Myocyte (in vitro differentiated cells): ENCODE results near the gene TAF7. TPM values are rescaled to one million over a fixed set of nuclear protein-coding genes. Genes with fewer than 3 reads are reported as not detected.
"Not testable (repeated sequence)": the region's sequence is repeated elsewhere in the genome, so short reads cannot be mapped to it uniquely, and the experiment has no call there.

ENCODE experiments used
- DNase-seq: peaks from one replicate; pipeline ENCODE4 v3.0.0-alpha.2; 2012; ENCODE audit warnings: low read depth
- total RNA-seq: library from RNA; depleted of rRNA; stranded (reverse); fragments of >200 nt; gene quantifications from 2 replicates; pipeline ENCODE4 v1.2.3, GENCODE V29; 2014

Gene TAF7
- total RNA-seq, 1 donor from 2014 or later = 116 TPM

DNA sequence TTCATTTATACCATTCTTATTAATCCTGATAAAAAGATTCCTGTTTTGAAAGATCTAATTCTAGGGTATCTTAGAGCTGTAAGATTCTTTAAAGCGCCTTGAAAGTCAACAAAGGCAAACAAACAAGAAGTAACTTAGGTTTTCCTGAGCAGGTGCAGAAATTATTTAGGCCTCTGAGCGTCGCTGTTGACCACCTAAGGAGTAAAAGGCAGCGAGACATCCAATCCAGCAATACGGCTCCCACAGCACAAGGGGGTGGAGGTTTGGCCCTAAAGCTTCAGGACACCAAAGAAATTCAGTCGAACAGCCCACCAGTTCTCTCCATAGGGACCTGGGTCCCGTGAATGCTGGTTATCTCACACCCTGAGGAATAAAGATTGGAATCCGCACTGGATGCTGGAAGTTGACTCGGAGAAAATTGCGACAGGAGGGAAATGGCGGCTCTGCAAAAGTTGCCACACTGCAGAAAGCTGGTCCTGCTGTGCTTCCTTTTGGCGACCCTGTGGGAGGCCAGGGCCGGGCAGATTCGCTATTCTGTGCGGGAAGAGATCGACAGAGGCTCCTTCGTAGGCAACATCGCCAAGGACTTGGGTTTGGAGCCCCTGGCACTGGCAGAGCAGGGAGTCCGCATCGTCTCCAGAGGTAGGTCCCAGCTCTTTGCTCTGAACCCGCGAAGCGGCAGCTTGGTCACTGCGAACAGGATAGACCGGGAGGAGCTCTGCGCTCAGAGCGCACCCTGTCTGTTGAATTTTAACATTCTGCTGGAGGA, 18.1 kb upstream of the TAF7 start, which contains the start of gene PCDHGA2:
Gene PCDHGA2, plus strand, starts transcription at position 223 of the 769 bp plus-strand sequence.
- no peak for DNase-seq

DNA sequence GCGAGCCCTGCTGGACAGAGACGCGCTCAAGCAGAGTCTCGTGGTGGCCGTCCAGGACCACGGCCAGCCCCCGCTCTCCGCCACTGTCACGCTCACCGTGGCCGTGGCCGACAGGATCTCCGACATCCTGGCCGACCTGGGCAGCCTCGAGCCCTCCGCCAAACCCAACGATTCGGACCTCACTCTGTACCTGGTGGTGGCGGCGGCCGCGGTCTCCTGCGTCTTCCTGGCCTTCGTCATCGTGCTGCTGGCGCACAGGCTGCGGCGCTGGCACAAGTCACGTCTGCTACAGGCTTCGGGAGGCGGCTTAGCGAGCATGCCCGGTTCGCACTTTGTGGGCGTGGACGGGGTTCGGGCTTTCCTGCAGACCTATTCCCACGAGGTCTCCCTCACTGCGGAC, 12.0 kb upstream of the TAF7 start:
- DNase-seq = not testable (repeated sequence)

DNA sequence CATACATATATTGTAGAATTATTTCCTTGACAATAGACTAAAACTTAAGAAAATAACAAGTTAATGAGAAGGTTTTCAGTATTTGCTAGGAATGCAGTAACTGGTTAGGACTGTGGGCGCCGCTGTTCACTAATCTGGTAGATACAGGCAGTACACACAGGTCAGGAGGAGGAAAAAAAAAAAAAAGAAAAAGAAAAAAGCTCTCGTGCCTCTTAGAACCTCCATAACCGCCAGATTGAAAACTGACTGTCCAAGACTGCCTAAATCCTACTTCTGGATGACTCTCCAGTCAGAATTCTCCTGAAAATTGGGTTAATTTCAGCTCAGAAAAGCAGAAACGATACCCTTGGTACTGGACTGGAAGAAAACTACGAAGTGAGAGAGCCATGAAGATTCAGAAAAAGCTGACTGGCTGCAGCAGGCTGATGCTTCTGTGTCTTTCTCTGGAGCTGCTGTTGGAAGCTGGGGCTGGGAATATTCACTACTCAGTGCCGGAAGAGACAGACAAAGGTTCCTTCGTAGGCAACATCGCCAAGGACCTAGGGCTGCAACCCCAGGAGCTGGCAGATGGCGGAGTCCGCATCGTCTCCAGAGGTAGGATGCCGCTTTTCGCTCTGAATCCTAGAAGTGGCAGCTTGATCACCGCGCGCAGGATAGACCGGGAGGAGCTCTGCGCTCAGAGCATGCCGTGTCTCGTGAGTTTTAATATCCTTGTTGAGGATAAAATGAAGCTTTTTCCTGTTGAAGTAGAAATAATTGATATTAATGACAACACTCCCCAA, 9.9 kb upstream of the TAF7 start, which contains the start of gene PCDHGA1:
Gene PCDHGA1, plus strand, starts transcription at position 216 of the 782 bp plus-strand sequence.
- DNase-seq = peak; percentile 70

DNA sequence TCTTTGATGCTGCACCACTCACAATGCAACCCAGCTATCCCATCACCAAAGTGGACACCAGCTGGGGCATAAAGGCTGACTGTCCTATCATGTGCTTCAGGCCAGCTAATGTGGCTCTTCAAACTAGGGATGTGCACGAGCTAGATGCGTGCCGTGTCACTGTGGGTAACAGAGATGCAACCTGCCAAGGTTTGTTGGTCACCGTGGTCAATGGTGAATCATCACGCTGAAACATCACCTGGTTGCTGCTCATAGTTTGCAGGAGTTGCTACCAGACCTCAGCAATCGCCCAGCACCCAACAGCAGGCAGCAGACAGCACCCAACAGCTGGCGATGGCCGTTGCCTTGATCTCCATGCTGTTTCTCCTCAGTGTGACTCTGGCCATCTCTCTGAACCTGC, 7.6 kb upstream of the TAF7 start:
- DNase-seq = no peak

DNA sequence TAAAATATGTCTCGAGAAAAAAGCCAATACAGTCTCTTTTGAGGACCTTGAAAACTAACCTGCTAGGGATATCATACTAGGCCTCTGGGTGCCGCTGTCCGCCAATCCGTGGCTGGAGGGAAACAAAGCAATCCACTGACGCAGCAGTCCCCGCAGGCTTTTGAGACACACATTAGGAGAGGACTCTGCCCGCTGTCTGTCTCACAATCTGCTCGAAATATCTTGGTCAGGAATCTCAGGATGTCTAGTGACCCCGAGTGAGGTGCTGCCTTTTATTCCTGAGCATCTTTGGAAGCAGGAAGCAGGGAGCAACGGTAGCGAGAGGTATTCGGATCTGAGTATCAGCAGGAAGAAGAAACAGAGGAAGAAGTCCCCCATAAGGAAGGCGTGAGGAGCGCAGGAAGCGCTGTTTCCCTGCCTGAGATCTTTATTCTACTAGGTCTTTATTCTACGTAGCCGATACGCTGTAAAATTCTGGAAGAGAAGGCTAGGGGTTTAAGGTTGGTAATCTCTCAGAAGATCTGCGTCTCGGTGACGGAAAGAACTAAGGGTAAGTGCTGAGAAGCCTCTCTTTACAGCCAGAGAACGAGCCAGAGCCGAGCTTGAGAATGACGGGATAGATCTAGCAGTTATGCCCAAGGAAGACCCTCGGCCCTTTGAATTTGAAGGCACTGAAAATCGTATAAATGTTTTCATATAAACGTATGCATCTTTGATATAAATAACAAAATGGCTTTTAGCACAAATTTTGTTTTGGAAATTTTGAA, 5.7 kb upstream of the TAF7 start:
- DNase-seq = peak; percentile 56

DNA sequence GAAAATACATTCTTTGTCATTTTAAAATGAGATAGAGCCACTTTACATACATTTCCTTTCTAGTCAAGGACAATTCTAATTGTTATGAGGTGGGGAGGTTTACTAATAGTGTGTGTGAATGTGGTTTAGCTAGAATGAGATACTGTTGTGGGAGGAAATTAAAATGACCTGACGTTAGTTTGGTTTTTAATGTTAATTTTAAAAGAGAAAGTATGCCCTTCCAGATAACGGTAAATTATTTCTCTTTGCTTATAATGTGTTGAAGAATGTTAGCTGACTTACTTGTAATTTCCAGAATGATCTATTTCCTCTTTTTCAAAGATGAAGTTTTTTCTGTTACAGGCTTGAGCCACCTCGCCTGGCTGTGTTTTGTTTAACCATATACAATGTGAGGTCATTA, 1.7 kb upstream of the TAF7 start:
- no peak for DNase-seq

DNA sequence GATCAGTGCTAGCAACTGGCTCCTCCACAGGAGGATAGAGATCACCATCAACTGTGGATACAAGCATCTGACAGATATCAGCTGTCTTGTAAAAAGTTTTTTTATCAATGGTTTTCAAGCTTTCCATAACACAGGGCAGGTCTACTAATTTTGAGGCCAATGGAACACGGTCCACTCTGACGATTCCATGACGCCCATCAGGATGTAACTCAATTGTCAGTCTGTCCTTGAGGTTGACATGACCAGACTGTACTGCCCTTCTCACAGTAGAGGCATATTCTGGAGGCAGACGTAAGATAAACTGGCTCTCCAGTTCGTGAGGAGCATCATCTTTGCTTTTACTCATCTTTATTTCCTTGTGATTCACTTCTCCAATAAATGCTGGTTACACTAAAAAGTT, 885 bp downstream of the TAF7 start:
- no peak for DNase-seq

DNA sequence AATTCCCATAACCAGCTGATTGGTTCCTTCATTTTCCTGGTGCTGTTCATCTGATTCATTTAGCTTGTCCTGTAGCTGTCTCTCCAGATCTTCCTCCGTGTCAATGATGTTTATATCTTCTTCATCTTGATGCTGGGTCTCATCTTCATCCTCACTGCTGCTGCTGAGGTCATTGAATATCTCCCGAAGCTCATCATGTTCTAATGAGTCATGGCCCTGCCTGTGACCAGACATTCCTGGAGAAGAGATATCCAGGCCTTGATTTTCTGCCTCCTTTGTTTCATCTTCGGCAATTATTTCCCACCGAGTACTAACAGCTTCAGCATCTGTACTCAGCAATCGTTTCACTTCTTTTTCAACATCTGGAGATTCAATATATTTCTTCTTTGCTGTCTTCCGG, 1.4 kb downstream of the TAF7 start:
- DNase-seq = no peak

DNA sequence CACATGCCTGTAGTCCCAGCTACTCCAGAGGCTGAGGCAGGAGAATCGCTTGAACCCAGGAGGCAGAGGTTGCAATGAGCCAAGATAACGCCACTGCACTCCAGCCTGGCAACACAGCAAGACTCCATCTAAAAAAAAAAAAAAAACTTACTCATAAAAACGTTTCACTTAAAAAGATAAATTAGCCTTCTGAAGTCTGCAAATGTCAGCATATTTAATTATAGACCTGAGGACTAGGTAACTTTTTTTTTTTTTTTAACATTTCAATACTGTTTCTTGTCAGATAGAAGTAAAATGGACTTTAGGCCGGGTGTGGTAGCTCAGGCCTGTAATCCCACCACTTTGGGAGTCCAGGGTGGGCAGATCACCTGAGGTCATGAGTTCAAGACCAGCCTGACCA, 3.6 kb downstream of the TAF7 start:
- not testable (repeated sequence) for DNase-seq

DNA sequence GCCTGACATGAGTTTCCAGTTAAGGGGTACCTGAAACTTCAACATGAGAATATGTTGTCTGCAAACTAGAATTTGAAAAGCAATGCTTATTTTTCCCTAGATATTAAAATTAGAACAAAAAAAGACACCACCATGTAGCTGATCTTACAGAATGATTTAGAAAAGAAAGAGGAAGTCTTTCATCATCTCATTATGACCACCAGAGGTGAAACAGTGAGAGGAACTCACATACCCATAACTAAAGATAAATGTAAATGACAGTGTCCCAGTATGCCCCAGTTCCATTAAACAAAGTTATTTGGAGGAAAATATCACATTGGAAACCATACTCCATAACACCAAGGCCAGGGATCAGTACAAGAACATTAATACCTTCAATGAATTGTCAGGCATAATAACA, 6.9 kb downstream of the TAF7 start:
- no peak for DNase-seq

DNA sequence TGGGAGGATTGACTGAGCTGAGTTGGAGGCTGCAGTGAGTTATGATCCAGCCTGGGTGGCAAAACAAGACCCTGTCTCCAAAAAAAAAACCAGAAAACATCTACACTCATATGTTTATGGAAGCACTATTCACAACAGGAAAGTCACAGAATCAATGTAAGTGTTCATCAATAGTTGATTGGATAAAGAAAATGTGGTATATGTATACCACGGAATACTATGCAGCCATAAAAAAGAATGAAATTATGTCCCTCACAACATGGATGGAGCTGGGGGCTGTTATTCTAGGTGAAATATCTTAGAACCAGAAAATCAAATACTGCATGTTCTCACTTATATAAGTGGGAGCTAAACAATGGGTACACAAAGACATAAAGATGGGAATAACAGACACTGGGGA, 14.0 kb downstream of the TAF7 start:
- DNase-seq = no peak

DNA sequence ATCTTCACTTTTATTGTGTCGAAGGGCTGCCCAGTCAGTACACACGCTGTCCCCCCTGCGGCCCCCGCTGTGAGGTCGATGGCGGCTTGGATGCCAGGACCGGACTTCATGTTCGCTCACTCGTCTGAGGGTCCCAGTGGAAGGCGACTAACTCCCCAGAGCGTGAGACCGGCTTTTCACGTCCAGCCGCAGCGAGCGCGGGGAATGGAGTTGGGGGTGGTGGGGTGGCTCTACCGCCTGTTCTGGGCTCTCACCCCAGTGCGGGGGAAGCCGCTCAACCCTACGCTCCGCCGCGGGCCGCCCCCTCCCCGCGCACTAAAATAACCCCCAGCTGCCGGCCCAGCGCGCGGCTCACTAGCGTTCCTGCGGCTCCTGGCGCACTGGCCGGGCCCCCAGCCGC, 16.8 kb downstream of the TAF7 start, which contains the start of gene SLC25A2:
Gene SLC25A2, minus strand, starts transcription at position 294 of the 400 bp plus-strand sequence. Its CDS starts 184 bp downstream, at position 110.
- no peak for DNase-seq

DNA sequence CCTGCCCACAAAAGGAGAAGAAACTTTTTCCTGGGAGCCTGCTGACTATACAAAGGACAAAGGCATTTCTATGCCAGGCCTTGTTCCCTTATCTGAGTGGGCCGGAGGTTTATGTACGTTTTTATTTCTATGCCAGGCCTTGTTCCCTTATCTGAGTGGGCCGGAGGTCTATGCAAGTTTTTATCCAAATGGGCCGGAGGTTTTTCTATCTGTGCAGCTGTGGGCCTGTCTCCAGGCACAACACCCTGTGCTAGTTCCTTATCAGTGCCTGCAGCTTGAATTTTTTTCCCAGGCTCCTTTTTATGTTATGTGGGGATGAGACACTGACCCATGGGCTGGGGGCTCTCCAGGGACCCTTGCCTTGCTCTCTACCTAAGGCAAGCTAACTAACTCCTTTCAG, 22.2 kb downstream of the TAF7 start:
- no peak for DNase-seq

DNA sequence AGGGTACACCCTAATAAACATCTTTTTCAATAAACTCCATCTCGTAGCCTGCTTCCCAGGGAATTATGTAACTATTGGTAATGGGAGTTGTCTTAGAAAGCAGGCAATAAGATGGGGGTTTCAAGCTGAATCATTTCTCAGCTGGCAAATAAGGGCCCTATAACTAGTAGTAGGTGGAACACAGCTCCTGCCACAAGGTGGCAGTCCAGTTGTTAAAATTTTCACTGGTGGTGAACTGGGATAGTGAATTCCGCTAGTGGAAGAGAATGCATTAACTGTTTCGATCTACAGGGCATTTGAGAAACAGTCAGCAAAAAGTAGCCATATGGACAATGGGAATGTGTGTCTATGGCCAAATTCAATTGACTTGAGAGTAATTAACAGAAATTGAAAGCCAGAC, 47.7 kb downstream of the TAF7 start:
- DNase-seq = no peak

DNA sequence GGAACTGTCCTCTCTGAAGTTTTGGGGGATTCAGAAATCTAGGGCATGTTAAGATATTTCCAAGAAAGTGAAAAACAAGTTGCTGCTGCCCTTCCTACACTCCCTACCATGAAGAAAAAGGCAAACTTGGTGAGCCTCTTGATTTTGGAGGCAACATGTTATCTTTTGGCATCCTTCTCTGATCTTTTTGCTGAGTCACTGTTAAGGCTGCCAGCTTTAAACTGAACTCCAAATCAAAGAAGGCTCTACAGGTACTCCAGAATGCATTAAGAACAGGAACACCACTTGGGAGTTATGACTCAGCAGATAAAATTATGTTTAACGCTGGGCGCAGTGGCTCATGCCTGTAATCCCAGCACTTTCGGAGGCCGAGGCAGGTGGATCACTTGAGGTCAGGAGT, 51.4 kb downstream of the TAF7 start:
- no peak for DNase-seq

Other genes with a start within 250 kb of the TAF7 start
- gene PCDHB2, start 226.2 kb downstream of the TAF7 start, total RNA-seq = 20.3 and 21.5 TPM in 2 replicates
- gene PCDHB3, start 220.3 kb downstream of the TAF7 start, total RNA-seq = 4.2 and 4.7 TPM in 2 replicates
- gene PCDHB4, start 199.0 kb downstream of the TAF7 start, total RNA-seq = 6.6 and 7.1 TPM in 2 replicates
- 0.36 and 1.0 TPM in 2 replicates for gene PCDHB5, start 185.6 kb downstream of the TAF7 start, total RNA-seq
- 1.5 and 2.3 TPM in 2 replicates for gene PCDHB6, start 170.7 kb downstream of the TAF7 start, total RNA-seq
- 5.1 and 6.6 TPM in 2 replicates for gene PCDHB7, start 148.1 kb downstream of the TAF7 start, total RNA-seq
- 9.5 and 10.4 TPM in 2 replicates for gene PCDHB8, start 143.0 kb downstream of the TAF7 start, total RNA-seq
- gene PCDHB16, start 138.4 kb downstream of the TAF7 start, total RNA-seq = 13.5 and 14.7 TPM in 2 replicates
- 6.8 TPM in 2 replicates for gene PCDHB9, start 133.6 kb downstream of the TAF7 start, total RNA-seq
- gene PCDHB10, start 128.4 kb downstream of the TAF7 start, total RNA-seq = 6.7 and 7.4 TPM in 2 replicates
- gene PCDHB11, start 121.2 kb downstream of the TAF7 start, total RNA-seq = 3.9 and 5.3 TPM in 2 replicates
- 5.4 and 7.2 TPM in 2 replicates for gene PCDHB12, start 112.1 kb downstream of the TAF7 start, total RNA-seq
- 5.3 and 6.4 TPM in 2 replicates for gene PCDHB13, start 106.9 kb downstream of the TAF7 start, total RNA-seq
- gene PCDHB14, start 97.4 kb downstream of the TAF7 start, total RNA-seq = 6.2 and 6.9 TPM in 2 replicates
- gene PCDHB15, start 75.4 kb downstream of the TAF7 start, total RNA-seq = 3.1 and 4.6 TPM in 2 replicates
- gene SLC25A2, start 16.7 kb downstream of the TAF7 start, total RNA-seq = 0.43 and 0.62 TPM in 2 replicates
- 5.2 and 5.9 TPM in 2 replicates for gene PCDHGA1, start 9.7 kb upstream of the TAF7 start, total RNA-seq
- 0.94 and 1.1 TPM in 2 replicates for gene PCDHGA2, start 18.0 kb upstream of the TAF7 start, total RNA-seq
- gene PCDHGA3, start 23.0 kb upstream of the TAF7 start, total RNA-seq = 0.48 and 0.57 TPM in 2 replicates
- gene PCDHGB1, start 29.3 kb upstream of the TAF7 start, total RNA-seq = 8.7 and 9.8 TPM in 2 replicates
- gene PCDHGA4, start 34.2 kb upstream of the TAF7 start, total RNA-seq = 2.9 and 3.3 TPM in 2 replicates
- gene PCDHGB2, start 39.2 kb upstream of the TAF7 start, total RNA-seq = 14.0 and 14.5 TPM in 2 replicates
- gene PCDHGA5, start 43.4 kb upstream of the TAF7 start, total RNA-seq = 1.7 and 2.2 TPM in 2 replicates
- gene PCDHGB3, start 49.5 kb upstream of the TAF7 start, total RNA-seq = 1.8 TPM in 2 replicates
- 0.88 and 1.8 TPM in 2 replicates for gene PCDHGA6, start 53.1 kb upstream of the TAF7 start, total RNA-seq
- gene PCDHGA7, start 62.0 kb upstream of the TAF7 start, total RNA-seq = 1.1 and 2.3 TPM in 2 replicates
- gene PCDHGB4, start 66.9 kb upstream of the TAF7 start, total RNA-seq = 1.1 and 2.2 TPM in 2 replicates
- gene PCDHGA8, start 71.8 kb upstream of the TAF7 start, total RNA-seq = 1.6 and 2.2 TPM in 2 replicates
- 0.47 and 1.4 TPM in 2 replicates for gene PCDHGB5, start 77.2 kb upstream of the TAF7 start, total RNA-seq
- gene PCDHGA9, start 82.0 kb upstream of the TAF7 start, total RNA-seq = 0.88 and 1.7 TPM in 2 replicates
- gene PCDHGB6, start 87.2 kb upstream of the TAF7 start, total RNA-seq = 0.78 and 0.96 TPM in 2 replicates
- 32.1 and 35.7 TPM in 2 replicates for gene PCDHGA10, start 92.2 kb upstream of the TAF7 start, total RNA-seq
- gene PCDHGB7, start 96.9 kb upstream of the TAF7 start, total RNA-seq = 1.4 and 3.4 TPM in 2 replicates
- 2.0 and 2.1 TPM in 2 replicates for gene PCDHGA11, start 100.3 kb upstream of the TAF7 start, total RNA-seq
- gene PCDHGA12, start 109.7 kb upstream of the TAF7 start, total RNA-seq = 4.3 and 4.6 TPM in 2 replicates
- 137 and 170 TPM in 2 replicates for gene PCDHGC3, start 155.2 kb upstream of the TAF7 start, total RNA-seq
- 2.0 and 3.6 TPM in 2 replicates for gene PCDHGC4, start 164.2 kb upstream of the TAF7 start, total RNA-seq
- 2.0 and 2.6 TPM in 2 replicates for gene PCDHGC5, start 168.3 kb upstream of the TAF7 start, total RNA-seq